Ascending aorta (tissue), 2 donors: Measurements from ENCODE around the gene NMRAL1. TPM values are rescaled to one million over a fixed set of nuclear protein-coding genes. Genes with fewer than 3 reads are reported as not detected.

Experiments
- DNase-seq, 2 donors: peaks; one replicate each; pipeline ENCODE4 v3.0.0-alpha.2; 2019; ENCODE audit warnings: low spot score in 2 of 2
- H3K27ac ChIP-seq, 2 donors: fragments of 200-600 bp; sonication (generic); one replicate each; pipeline ENCODE4 v1.5.1; 2016 to 2017; ENCODE audit warnings: mild to moderate bottlenecking in 1 of 2
- H3K27me3 ChIP-seq: fragments of 200-600 bp; sonication (generic); one replicate; pipeline ENCODE4 v1.5.1; 2017
- H3K36me3 ChIP-seq, 2 donors: fragments of 200-600 bp; sonication (generic); one replicate each; pipeline ENCODE4 v1.5.1; 2016
- H3K4me1 ChIP-seq, 2 donors: fragments of 200-600 bp; sonication (generic); one replicate each; pipeline ENCODE4 v1.5.1; 2016 to 2017; ENCODE audit warnings: mild to moderate bottlenecking in 1 of 2
- H3K4me3 ChIP-seq, 2 donors: fragments of 200-600 bp; sonication (generic); one replicate each; pipeline ENCODE4 v1.5.1; 2016 to 2017; ENCODE audit warnings: mild to moderate bottlenecking in 1 of 2
- H3K9me3 ChIP-seq, 2 donors: fragments of 200-600 bp; sonication (generic); one replicate each; pipeline ENCODE4 v1.5.1; 2016
- intact Hi-C: fragments of 100-400 bp; cut with DNase I; formaldehyde crosslinking; loops from one replicate; pipeline ENCODE4 v1.15.1; 2023
- total RNA-seq: library from RNA; depleted of rRNA; stranded (reverse); fragments of >200 nt; gene quantifications from one replicate; pipeline ENCODE4 v1.1.0, GENCODE V29; 2016
- TF ChIP-seq, protein P1 (sequence below), 3 experiments: fragments of 200-600 bp in 2 of 3; fragments of 450-650 bp in 1 of 3; sonication (generic) in 2 of 3; IDR thresholded peaks; one replicate each; pipeline ENCODE4 v1.5.1; 2016 to 2019; ENCODE audit warnings: antibody characterized with exemption in 3 of 3, mild to moderate bottlenecking in 1 of 3, moderate library complexity in 1 of 3

Gene NMRAL1
- total RNA-seq, 1 donor from 2014 or later, result 48.6 TPM

DNA sequence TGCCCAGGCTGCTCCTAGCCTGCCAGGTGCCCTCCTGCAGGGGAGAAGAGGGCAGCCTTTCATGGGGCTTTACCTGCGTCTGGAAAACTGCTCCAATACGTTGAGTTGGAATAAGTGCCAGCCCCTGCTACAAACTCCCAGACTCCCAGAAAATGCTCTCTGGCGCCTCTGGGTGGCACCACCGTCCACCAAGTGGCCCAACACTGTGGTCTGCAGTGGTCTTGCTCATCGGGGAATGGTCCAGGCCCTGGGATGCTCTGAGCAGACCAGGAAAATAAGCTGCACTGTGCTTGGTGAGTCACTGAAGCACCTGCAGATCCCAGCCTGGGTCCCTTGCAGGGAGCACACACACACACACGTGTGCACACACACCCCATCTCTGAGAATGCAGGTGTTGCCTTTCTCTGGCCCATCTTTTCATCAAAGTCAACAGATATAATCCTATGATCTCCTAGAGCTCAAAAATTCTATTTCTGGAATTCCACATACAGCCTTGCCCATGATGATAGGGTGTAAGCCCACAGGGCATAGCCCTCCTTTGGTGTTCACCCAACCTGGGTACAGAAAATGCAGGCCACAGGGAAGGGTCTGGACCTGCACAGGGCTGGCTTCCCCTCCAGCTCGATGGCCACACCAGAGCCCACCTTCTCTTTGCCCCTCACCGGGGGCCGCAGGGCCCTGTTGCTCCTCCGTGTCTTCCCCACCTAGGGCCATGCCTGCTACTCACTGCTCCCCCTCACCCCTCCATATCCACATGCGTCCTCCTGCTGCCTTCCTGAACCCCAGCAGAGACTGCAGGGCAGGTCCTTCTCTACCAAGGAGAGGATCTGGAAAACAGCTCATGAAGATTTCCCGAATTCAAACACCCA, 43.6 kb upstream of the NMRAL1 start:
- Histone ChIP-seq H3K36me3 (peaks cover under 1 to 2% of the 10 kb centered on the region in 2 donors), H3K27me3 (no peaks in the 10 kb centered on the region), H3K27ac (no peak overlapping the region), H3K9me3 (no peaks in the 10 kb centered on the region), H3K4me1 (peaks cover 15 to 22% of the 10 kb centered on the region in 2 donors), H3K4me3 (no peak overlapping the region)
- TF ChIP-seq, protein P1, sequence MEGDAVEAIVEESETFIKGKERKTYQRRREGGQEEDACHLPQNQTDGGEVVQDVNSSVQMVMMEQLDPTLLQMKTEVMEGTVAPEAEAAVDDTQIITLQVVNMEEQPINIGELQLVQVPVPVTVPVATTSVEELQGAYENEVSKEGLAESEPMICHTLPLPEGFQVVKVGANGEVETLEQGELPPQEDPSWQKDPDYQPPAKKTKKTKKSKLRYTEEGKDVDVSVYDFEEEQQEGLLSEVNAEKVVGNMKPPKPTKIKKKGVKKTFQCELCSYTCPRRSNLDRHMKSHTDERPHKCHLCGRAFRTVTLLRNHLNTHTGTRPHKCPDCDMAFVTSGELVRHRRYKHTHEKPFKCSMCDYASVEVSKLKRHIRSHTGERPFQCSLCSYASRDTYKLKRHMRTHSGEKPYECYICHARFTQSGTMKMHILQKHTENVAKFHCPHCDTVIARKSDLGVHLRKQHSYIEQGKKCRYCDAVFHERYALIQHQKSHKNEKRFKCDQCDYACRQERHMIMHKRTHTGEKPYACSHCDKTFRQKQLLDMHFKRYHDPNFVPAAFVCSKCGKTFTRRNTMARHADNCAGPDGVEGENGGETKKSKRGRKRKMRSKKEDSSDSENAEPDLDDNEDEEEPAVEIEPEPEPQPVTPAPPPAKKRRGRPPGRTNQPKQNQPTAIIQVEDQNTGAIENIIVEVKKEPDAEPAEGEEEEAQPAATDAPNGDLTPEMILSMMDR (IDR thresholded peaks at IDR 0.05), result peak; percentile 34 to 57 (median 39)
- no peak for DNase-seq
- intact Hi-C loops, result no loop called here

GRCh38 chr16:4515611-4516233, 41.3 kb upstream of the NMRAL1 start:
- Histone ChIP-seq H3K27ac (peak overlapping the region; percentile 29 to 71), H3K9me3 (no peaks in the 10 kb centered on the region), H3K36me3 (peaks cover 20 to 21% of the 10 kb centered on the region in 2 donors), H3K27me3 (no peaks in the 10 kb centered on the region), H3K4me3 (no peak overlapping the region), H3K4me1 (peaks cover 7 to 14% of the 10 kb centered on the region in 2 donors)
- DNase-seq, result no peak
- TF ChIP-seq, protein P1 (IDR thresholded peaks at IDR 0.05), result no peak
- intact Hi-C loops, result no loop called here

GRCh38 chr16:4514606-4515005, 40.2 kb upstream of the NMRAL1 start:
- peak overlapping the region; percentile 66 to 71 for H3K27ac ChIP-seq
- intact Hi-C loops, result no loop called here
- peaks cover 7 to 14% of the 10 kb centered on the region in 2 donors for H3K4me1 ChIP-seq

GRCh38 chr16:4513881-4514280, 39.5 kb upstream of the NMRAL1 start:
- Histone ChIP-seq H3K27ac (peak overlapping the region; percentile 66 to 71), H3K9me3 (no peaks in the 10 kb centered on the region), H3K4me1 (peaks cover 7 to 14% of the 10 kb centered on the region in 2 donors), H3K36me3 (peaks cover 33 to 36% of the 10 kb centered on the region in 2 donors), H3K27me3 (no peaks in the 10 kb centered on the region), H3K4me3 (no peak overlapping the region)
- DNase-seq, result no peak
- TF ChIP-seq, protein P1 (IDR thresholded peaks at IDR 0.05), result no peak
- intact Hi-C loops, result no loop called here

More at GRCh38 chr16:4514606-4515005, 40.2 kb upstream of the NMRAL1 start:
- no peaks in the 10 kb centered on the region for H3K27me3 ChIP-seq
- DNase-seq, result no peak
- H3K4me3 ChIP-seq, result no peak overlapping the region
- H3K9me3 ChIP-seq, result no peaks in the 10 kb centered on the region
- TF ChIP-seq, protein P1 (IDR thresholded peaks at IDR 0.05), result no peak
- H3K36me3 ChIP-seq, result peaks cover 26 to 29% of the 10 kb centered on the region in 2 donors

DNA sequence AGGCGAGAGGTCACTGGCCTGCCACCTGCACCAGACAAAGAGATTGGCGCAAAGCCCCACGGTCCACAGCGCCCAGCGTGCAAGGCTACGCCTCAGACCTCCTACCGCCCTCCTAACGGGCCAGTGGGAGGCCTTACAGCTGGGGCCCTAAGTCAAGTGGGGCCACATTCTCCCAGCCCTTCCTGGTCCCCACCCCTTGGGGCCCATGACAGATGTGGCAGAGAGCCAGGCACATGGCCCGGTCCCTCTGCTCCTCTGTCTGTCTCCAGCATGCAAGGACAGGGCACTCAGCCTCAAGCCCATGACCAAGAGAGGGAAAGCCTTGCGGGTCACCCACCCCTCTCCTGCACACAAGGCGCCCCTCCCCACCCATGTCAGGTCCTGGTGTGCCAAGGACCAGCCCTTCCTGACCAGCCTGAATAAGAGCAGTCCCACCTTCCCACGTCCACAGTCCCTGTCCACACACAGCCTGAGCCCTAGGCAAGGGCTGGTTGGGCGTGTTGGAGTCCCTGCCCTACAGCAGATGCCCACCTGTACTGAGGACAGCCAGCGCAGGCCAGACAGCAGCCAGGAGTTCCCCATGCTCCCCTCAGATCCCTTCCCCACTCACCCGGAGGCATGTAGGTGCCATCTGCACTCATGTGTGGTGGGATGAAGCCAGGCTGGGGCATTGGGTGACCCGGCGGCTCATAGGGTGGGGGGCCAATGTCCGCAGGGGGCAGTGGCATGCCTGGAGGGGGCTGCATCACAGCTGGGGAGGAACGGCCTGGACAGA, 38.8 kb upstream of the NMRAL1 start:
- Histone ChIP-seq H3K27ac (peak overlapping the region; percentile 66 to 71), H3K9me3 (no peaks in the 10 kb centered on the region), H3K4me3 (no peak overlapping the region), H3K27me3 (no peaks in the 10 kb centered on the region), H3K36me3 (peaks cover 39 to 42% of the 10 kb centered on the region in 2 donors), H3K4me1 (peaks cover 7 to 14% of the 10 kb centered on the region in 2 donors)
- TF ChIP-seq, protein P1 (IDR thresholded peaks at IDR 0.05), result no peak
- DNase-seq, result no peak
- intact Hi-C loops, result no loop called here
